Muscle layer of colon (tissue), 2 donors: ENCODE results near the gene MKLN1.
"Not testable (repeated sequence)": the region's sequence is repeated elsewhere in the genome, so short reads cannot be mapped to it uniquely, and the experiment has no call there.

Experiments used
- H3K27ac ChIP-seq: one replicate; pipeline ENCODE4 v1.7.0; 2013; ENCODE audit warnings: low read depth, mild to moderate bottlenecking, low read length, moderate library complexity
- H3K27me3 ChIP-seq, 2 donors: one replicate each; pipeline ENCODE4 v1.7.0; 2013; ENCODE audit warnings: low read length in 2 of 2, mild to moderate bottlenecking in 2 of 2; ENCODE audit not compliant: insufficient read depth in 2 of 2, control insufficient read depth in 1 of 2
- H3K36me3 ChIP-seq: one replicate; pipeline ENCODE4 v1.7.0; 2013; ENCODE audit warnings: mild to moderate bottlenecking, low read length; ENCODE audit not compliant: insufficient read depth
- H3K4me1 ChIP-seq: one replicate; pipeline ENCODE4 v1.7.0; 2013; ENCODE audit warnings: mild to moderate bottlenecking, low read length; ENCODE audit not compliant: insufficient read depth
- H3K4me3 ChIP-seq, 2 donors: one replicate each; pipeline ENCODE4 v1.7.0; 2013; ENCODE audit warnings: low read length in 2 of 2, low read depth in 1 of 2, mild to moderate bottlenecking in 1 of 2, moderate library complexity in 1 of 2
- H3K9ac ChIP-seq: one replicate; pipeline ENCODE4 v1.7.0; 2013; ENCODE audit warnings: low read length
- H3K9me3 ChIP-seq: one replicate; pipeline ENCODE4 v1.7.0; 2013; ENCODE audit warnings: mild to moderate bottlenecking, low read length
- donor health status: abdominal sarcoma.
- donor health status: Adenocarcinoma of cecum.

The MKLN1 gene

DNA sequence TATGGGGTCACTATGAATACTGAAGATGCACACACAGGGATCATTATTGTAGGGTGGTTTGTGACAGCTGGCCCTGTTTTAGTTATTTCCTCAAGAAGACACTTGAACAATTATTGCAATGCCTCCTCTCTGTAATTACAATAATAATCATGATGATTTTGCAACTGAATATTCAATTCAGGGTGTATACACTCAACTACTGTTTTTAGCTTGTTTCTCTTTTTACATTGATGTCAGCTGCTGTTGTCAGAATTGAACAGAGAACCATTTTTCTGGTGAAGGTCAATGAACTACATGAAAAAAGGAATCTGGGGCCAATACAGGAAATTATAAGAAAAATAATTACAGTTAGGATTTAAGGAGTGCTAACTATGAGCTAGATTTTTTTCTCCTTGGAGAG is 28.6 kb upstream of the MKLN1 start:
- Histone ChIP-seq H3K4me3 (no peak overlapping the region), H3K9ac (no peak overlapping the region), H3K9me3 (no peaks in the 10 kb centered on the region), H3K4me1 (no peaks in the 10 kb centered on the region), H3K27me3 (no peaks in the 10 kb centered on the region), H3K36me3 (no peaks in the 10 kb centered on the region), H3K27ac (no peak overlapping the region)

DNA sequence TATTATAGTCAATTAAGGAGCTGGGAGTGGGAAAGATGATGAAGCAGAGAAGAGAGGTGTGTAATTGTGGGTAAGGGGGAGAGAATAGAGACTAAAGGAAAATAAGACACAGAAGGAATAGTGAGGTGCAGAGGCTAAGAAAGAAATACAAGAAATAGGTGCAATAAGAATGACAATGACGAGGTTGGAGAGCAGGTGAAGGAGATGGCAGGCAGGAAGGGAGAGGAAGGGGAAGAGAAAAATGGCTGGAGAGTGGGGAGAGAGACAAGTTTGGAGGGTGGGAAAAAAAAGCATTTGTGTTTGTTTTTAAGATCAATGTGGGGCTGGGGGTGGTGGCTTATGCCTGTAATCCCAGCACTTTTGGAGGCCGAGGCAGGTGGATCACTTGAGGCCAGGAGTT is 27.6 kb upstream of the MKLN1 start:
- Histone ChIP-seq H3K4me3 (no peak overlapping the region), H3K27me3 (no peaks in the 10 kb centered on the region), H3K36me3 (no peaks in the 10 kb centered on the region), H3K9ac (no peak overlapping the region), H3K27ac (no peak overlapping the region), H3K4me1 (no peaks in the 10 kb centered on the region), H3K9me3 (no peaks in the 10 kb centered on the region)

DNA sequence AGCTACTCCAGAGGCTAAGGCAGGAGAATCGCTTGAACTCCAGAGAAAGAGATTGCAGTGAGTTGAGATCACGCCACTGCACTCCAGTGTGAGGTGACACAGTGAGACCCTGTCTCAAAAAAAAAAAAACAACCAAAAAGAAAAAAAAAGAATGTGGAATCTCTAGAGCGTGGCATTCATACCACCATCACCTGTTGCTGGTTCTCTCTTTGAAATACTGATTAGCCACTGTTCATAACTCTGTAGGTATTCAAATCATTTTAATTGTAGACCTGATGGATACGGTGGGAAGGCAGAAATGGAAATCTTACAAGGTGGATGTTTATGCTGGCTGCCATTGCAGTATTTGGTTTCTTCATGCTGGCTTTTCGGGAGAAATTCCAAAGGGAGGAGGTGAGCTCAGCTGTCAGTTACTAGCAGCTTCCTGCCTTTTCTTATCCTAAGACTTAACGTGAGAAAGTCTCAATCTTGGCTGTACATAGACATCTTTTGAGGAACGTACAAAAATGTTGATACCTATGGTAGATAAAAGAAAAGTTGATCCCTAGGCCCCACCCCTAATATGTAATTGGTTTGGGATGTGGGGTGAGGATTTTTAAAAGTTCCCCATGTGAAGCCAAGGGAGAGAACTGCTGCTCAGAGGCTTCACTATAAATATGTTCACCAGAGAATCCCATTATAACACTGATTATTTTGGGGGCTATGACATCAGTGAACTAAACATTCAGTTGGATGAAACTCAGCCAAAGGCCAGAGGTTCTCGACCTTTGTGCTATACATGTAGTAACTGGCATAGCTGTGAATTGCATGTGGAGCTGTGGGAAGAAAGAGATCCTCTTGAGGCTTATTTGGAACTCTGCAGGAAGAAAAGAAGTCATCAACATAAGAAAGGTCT is 26.9 kb upstream of the MKLN1 start:
- H3K36me3 ChIP-seq: no peaks in the 10 kb centered on the region
- no peak overlapping the region for H3K27ac ChIP-seq
- H3K9ac ChIP-seq: no peak overlapping the region
- no peak overlapping the region for H3K4me3 ChIP-seq
- H3K27me3 ChIP-seq: no peaks in the 10 kb centered on the region
- no peaks in the 10 kb centered on the region for H3K4me1 ChIP-seq
- H3K9me3 ChIP-seq: no peaks in the 10 kb centered on the region

DNA sequence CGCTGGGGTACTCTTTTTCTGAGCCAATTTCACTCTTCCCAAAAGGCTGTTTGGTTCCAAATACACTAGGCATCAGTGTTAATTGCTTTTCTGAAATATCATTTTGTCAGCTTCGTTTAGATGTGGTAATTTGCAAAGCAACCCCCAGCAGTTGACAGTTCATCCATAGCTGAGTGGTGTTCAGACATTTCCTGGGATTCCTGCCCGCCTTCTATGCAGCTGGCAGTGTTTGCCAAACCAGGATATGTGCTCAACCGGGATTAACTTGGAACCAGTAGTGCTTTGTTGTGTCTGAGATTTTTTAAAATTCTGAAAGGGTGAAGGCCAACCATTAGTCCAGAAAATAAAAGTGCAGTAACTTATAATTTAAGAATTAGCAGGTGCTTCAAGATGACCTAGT is 25.2 kb upstream of the MKLN1 start:
- Histone ChIP-seq H3K9me3 (no peaks in the 10 kb centered on the region), H3K36me3 (no peaks in the 10 kb centered on the region), H3K4me3 (no peak overlapping the region), H3K4me1 (no peaks in the 10 kb centered on the region), H3K27me3 (no peaks in the 10 kb centered on the region), H3K27ac (no peak overlapping the region), H3K9ac (no peak overlapping the region)

DNA sequence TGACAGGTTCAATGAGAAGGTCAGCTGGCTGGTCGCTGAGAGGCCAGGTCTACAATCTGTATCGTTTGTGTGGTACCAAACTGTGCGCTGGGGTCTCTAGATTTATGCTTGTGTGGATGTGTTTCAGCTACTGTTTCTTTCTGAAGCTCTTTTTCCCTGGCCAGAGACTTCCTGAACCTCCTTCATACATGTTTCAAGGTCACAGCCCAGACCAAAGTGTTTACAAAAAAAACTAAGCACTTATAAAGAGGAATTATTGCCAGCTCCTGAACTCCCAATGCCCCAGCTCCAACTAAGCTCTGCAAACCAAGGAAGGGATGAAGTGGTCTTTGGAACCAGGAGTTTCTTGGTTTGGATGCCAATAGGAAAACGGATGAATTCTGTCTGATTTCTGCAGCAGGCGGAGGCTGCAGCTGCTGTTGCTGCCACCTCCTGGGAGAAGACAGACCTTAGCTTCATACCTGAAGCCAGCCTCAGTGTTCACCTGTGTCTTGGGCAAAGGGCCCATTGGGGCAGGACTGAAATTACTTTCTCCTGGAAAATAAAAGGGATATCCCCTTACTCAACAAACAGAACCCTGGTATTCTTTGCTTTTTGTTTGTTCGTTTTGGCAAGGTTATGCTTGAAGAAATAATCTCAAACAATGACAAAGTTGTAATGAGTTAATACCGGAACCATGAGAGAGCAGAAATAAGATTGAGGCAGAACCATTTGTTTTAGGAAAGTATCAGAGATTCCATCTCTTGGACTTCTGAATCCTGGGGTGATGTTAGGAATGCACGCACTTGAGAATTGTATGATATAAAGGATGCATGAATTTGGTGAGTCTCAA is 24.6 kb upstream of the MKLN1 start:
- no peaks in the 10 kb centered on the region for H3K4me1 ChIP-seq
- H3K27ac ChIP-seq: no peak overlapping the region
- H3K27me3 ChIP-seq: no peaks in the 10 kb centered on the region
- H3K4me3 ChIP-seq: no peak overlapping the region
- H3K9me3 ChIP-seq: no peaks in the 10 kb centered on the region
- H3K36me3 ChIP-seq: no peaks in the 10 kb centered on the region
- no peak overlapping the region for H3K9ac ChIP-seq

DNA sequence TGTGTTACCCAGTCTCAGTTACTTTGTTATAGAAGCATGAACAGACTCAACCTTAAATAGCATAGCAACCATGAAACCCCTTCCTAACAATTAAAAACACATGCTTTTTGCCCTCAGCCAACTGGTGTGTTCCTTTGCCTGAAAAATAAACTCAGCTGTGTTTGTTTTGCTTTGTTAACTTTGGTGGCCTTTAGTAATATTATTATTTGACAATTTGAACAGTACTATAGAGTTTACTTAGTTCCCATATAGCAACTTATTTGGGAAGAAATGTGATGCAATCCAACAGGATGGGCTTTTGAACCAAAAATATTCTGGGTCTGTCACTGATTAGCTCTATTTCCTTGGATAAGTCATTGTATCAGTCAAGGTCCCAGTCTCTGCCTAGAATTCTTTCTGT is 22.5 kb upstream of the MKLN1 start:
- no peaks in the 10 kb centered on the region for H3K9me3 ChIP-seq
- no peaks in the 10 kb centered on the region for H3K36me3 ChIP-seq
- H3K27ac ChIP-seq: no peak overlapping the region
- no peak overlapping the region for H3K4me3 ChIP-seq
- H3K4me1 ChIP-seq: no peaks in the 10 kb centered on the region
- H3K9ac ChIP-seq: no peak overlapping the region
- no peaks in the 10 kb centered on the region for H3K27me3 ChIP-seq

DNA sequence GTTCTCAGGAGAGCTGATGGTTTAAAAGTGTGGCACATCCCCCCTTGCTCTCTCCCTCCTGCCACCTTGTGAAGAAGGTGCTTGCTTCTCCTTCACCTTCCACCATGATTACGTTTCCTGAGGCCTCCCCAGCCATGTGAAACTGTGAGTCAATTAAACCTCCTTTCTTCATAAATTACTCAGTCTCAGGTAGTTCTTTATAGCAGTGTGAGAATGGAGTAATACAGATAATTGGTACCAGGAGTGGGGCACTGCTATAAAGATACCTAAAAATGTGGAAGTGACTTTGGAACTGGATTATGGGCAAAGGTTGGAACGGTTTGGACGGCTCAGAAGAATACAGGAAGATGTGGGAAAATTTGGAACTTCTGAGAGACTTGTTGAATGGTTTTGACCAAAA is 21.6 kb upstream of the MKLN1 start:
- H3K36me3 ChIP-seq, H3K27me3 ChIP-seq, H3K27ac ChIP-seq, H3K4me1 ChIP-seq, H3K9me3 ChIP-seq, H3K9ac ChIP-seq, H3K4me3 ChIP-seq: not testable (repeated sequence)

DNA sequence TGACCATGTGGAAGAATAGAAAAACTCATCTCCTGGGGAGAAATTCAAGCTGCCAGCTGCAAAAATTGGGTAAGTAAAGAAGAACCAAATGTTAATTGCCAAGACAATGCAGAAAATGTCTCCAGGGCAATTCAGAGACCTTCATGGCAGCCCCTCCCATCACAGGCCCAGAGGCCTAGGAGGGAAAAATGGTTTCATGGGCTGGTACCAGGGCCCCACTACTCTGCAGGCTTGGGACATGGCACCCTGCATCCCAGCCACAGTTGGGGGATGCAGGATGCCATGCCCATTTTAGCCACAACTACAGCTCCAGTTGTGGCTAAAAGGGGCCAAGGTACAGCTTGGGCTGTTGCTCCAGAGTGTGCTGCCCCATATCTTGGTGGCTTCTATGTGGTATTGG is 20.9 kb upstream of the MKLN1 start:
- H3K9me3 ChIP-seq: no peaks in the 10 kb centered on the region
- no peak overlapping the region for H3K9ac ChIP-seq
- no peaks in the 10 kb centered on the region for H3K27me3 ChIP-seq
- H3K36me3 ChIP-seq: no peaks in the 10 kb centered on the region
- no peak overlapping the region for H3K27ac ChIP-seq
- no peaks in the 10 kb centered on the region for H3K4me1 ChIP-seq
- H3K4me3 ChIP-seq: no peak overlapping the region

DNA sequence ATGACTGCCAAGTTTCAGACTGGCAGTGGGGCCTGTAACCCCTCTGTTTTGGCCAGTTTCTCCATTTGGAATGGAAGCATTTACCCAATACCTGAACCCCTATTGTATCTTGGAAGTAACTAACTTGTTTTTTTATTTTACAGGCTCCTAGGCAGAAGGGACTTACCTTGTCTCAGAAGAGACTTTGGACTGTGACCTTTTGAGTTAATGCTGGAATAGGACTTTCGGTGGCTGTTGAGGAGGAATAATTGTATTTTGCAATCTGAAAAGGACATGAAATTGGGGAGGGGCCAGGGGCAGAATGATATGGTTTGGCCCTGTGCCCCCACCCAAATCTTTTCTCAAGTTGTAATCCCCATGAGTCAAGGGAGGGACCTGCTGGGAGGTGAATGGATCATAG is 20.0 kb upstream of the MKLN1 start:
- Histone ChIP-seq H3K27me3 (no peaks in the 10 kb centered on the region), H3K4me1 (no peaks in the 10 kb centered on the region), H3K4me3 (no peak overlapping the region), H3K9ac (no peak overlapping the region), H3K36me3 (no peaks in the 10 kb centered on the region), H3K9me3 (no peaks in the 10 kb centered on the region), H3K27ac (no peak overlapping the region)

DNA sequence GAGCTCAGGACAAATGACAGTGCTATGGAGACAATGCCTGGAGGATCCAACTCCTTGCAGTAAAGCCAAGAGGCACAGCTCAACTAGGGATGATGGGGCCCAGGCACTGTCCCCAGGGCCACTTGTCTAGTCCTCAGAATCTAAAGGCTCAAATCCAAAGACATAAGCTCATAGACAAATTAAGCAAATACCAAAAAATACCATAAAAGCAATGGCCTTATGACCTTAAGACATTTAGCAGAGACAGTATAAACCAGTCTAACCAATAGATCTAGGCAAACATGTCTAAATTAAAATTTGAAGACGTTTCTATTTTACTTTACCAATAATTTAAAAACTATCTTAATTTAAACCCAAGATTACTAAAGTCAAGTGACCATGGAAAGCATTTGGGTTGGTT is 14.8 kb upstream of the MKLN1 start:
- H3K27me3 ChIP-seq: no peaks in the 10 kb centered on the region
- no peak overlapping the region for H3K27ac ChIP-seq
- H3K9ac ChIP-seq: no peak overlapping the region
- H3K4me3 ChIP-seq: no peak overlapping the region
- no peaks in the 10 kb centered on the region for H3K36me3 ChIP-seq
- H3K9me3 ChIP-seq: no peaks in the 10 kb centered on the region
- H3K4me1 ChIP-seq: no peaks in the 10 kb centered on the region

DNA sequence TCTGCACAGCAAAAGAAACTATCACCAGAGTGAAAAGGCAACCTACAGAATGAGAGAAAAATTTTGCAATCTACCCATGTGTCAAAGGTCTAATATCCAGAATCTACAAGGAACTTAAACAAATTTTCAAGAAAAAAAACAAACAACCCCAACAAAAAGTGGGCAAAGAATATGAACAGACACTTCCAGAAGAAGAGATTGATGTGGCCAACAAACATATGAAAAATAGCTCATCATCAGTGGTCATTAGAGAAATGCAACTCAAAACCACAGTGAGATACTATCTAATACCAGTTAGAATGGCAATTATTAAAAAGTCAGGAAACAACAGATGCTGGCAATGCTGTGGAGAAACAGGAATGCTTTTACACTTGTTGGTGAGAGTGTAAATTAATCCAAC is 7.1 kb upstream of the MKLN1 start:
- H3K27ac ChIP-seq: no peak overlapping the region
- H3K36me3 ChIP-seq: no peaks in the 10 kb centered on the region
- no peak overlapping the region for H3K9ac ChIP-seq
- no peaks in the 10 kb centered on the region for H3K9me3 ChIP-seq
- no peaks in the 10 kb centered on the region for H3K4me1 ChIP-seq
- H3K27me3 ChIP-seq: no peaks in the 10 kb centered on the region
- H3K4me3 ChIP-seq: no peak overlapping the region
